K562 (cell line): ENCODE measurements around the gene KCNG3. TPM values are rescaled to one million over a fixed set of nuclear protein-coding genes. Genes with fewer than 3 reads are reported as not detected.
A peak's percentile ranks its signal among the peaks of the same experiment; 100 is the strongest.

Source experiments
- ATAC-seq: fragments of 200-7000 bp; cut with Tn5 transposase; 3 replicates; pipeline ENCODE4 v1.9.1; 2020; ENCODE audit warnings: moderate library complexity
- BruUV-seq: library from RNA; stranded (reverse); fragments of 400-500 nt; replicated peaks from 2 replicates; lab custom pipeline; 2021; lab: Mats Ljungman, UMichigan
- CTCF ChIA-PET: fragments of 300-600 bp; formaldehyde crosslinking; extraction: SDS; loops from one replicate; lab custom pipeline; 2021; ENCODE audit warnings: low intra/inter-chr PET ratio; lab: Yijun Ruan, JAX
- POLR2A ChIA-PET: fragments of 300-600, 350-650 bp; sonication (Branson Sonifier 250); formaldehyde crosslinking; extraction: SDS; loops from one replicate; lab custom pipeline; 2021; ENCODE audit warnings: antibody characterized with exemption, inconsistent platforms; lab: Yijun Ruan, JAX
- DNase-seq, 4 experiments: peaks; one replicate each; pipeline versions ENCODE4 v3.0.0 to v3.0.0-alpha.2; 2011 to 2018; ENCODE audit warnings: low spot score in 3 of 4, mixed read lengths in 3 of 4; ENCODE audit errors: extremely low read depth in 1 of 4
- FAIRE-seq: peaks from 2 replicates; lab custom pipeline; 2011; peaks lifted over from hg19 to GRCh38; lab: Jason Lieb, UNC
- H2AFZ ChIP-seq: 2 replicates; pipeline ENCODE4 v1.6.0; 2011; ENCODE audit warnings: low read depth, low read length, control low read depth, inconsistent platforms
- H3K27ac ChIP-seq: fragments of 200-600 bp; 3 replicates; pipeline ENCODE4 v1.8.0; 2011; ENCODE audit warnings: low read depth, mild to moderate bottlenecking, control low read depth, inconsistent platforms, low read length, moderate library complexity, mixed read lengths; ENCODE audit errors: extremely low read depth
- H3K27me3 ChIP-seq, 2 experiments: fragments of 300-600 bp in 1 of 2; 2 replicates in 1 of 2; 3 replicates in 1 of 2; pipeline versions ENCODE4 v1.6.0 to v1.8.0; 2011; ENCODE audit warnings: inconsistent platforms in 2 of 2, low read length in 2 of 2, mild to moderate bottlenecking in 1 of 2, mixed read lengths in 1 of 2, moderate library complexity in 1 of 2; ENCODE audit not compliant: control insufficient read depth in 2 of 2, insufficient read depth in 2 of 2
- H3K36me3 ChIP-seq: fragments of 300-600 bp; 3 replicates; pipeline ENCODE4 v1.8.0; 2011; ENCODE audit warnings: mild to moderate bottlenecking, low read length, inconsistent platforms; ENCODE audit not compliant: control insufficient read depth, insufficient read depth
- H3K4me1 ChIP-seq, 2 experiments: fragments of 200-600 bp in 1 of 2; replicated peaks in 1 of 2; 2 replicates in 1 of 2; 3 replicates in 1 of 2; pipeline versions ENCODE4 v1.5.1 to v1.8.0; 2011; ENCODE audit warnings: inconsistent platforms in 2 of 2, low read length in 2 of 2, mild to moderate bottlenecking in 1 of 2, mixed read lengths in 1 of 2, moderate library complexity in 1 of 2; ENCODE audit not compliant: control insufficient read depth in 2 of 2, insufficient read depth in 2 of 2
- H3K4me2 ChIP-seq: 2 replicates; pipeline ENCODE4 v1.6.1; 2011; ENCODE audit warnings: low read length, control low read depth, inconsistent platforms, mixed read lengths; ENCODE audit not compliant: insufficient read depth
- H3K4me3 ChIP-seq: fragments of 200-600 bp; sonication (generic), shearing (Covaris generic); 2 replicates; pipeline ENCODE4 v1.5.1; 2016; ENCODE audit warnings: control low read depth, inconsistent platforms
- H3K79me2 ChIP-seq: fragments of 200-600 bp; 3 replicates; pipeline ENCODE4 v1.8.0; 2011; ENCODE audit warnings: low read length, inconsistent platforms; ENCODE audit not compliant: control insufficient read depth, insufficient read depth
- H3K9ac ChIP-seq, 2 experiments: 2 replicates each; pipeline versions ENCODE4 v1.6.0 to v1.6.1; 2011; ENCODE audit warnings: low read depth in 2 of 2, low read length in 2 of 2, control low read depth in 1 of 2, inconsistent platforms in 1 of 2, mild to moderate bottlenecking in 1 of 2, mixed read lengths in 1 of 2; ENCODE audit not compliant: insufficient read depth in 1 of 2
- H3K9me1 ChIP-seq: one replicate; pipeline ENCODE4 v1.6.0; 2011; ENCODE audit warnings: inconsistent platforms, mild to moderate bottlenecking, low read length, moderate library complexity; ENCODE audit not compliant: control insufficient read depth, insufficient read depth
- H3K9me3 ChIP-seq: replicated peaks from 2 replicates; pipeline ENCODE4 v1.5.1; 2011; ENCODE audit warnings: low read depth, low read length, inconsistent platforms; ENCODE audit not compliant: control insufficient read depth, insufficient read depth
- H4K20me1 ChIP-seq: replicated peaks from 2 replicates; pipeline ENCODE4 v1.6.1; 2011; ENCODE audit warnings: low read length, inconsistent platforms, mixed read lengths; ENCODE audit not compliant: control insufficient read depth, insufficient read depth
- NELFE ChIP-seq: IDR thresholded peaks from 2 replicates; pipeline ENCODE4 v1.6.1; 2011; ENCODE audit warnings: mild to moderate bottlenecking; ENCODE audit not compliant: insufficient read depth, insufficient read length
- PHF20 ChIP-seq: fragments of 450-650 bp; IDR thresholded peaks from 2 replicates; pipeline ENCODE4 v1.6.1; 2018; ENCODE audit not compliant: partially characterized antibody
- PPARD ChIP-seq: fragments of 250-450 bp; sonication (Bioruptor Pico); IDR thresholded peaks from 2 replicates; pipeline ENCODE4 v1.8.0; 2022; ENCODE audit warnings: inconsistent platforms, mild to moderate bottlenecking, moderate library complexity
- PTRF ChIP-seq: fragments of 450-650 bp; IDR thresholded peaks from 2 replicates; pipeline ENCODE4 v1.6.1; 2016; ENCODE audit warnings: mild to moderate bottlenecking, missing genetic modification characterization, missing compliant biosample characterization
- RFX5 ChIP-seq: IDR thresholded peaks from 2 replicates; pipeline ENCODE4 v1.6.1; 2011; ENCODE audit warnings: low read depth, mild to moderate bottlenecking, improper control_type of control experiment, low read length
- SPI1 ChIP-seq: IDR thresholded peaks from 2 replicates; pipeline ENCODE4 v1.6.1; 2011; ENCODE audit warnings: low read depth, low read length, control low read depth, borderline replicate concordance
- ZFP1 ChIP-seq: fragments of 450-650 bp; formaldehyde crosslinking; IDR thresholded peaks from 2 replicates; pipeline ENCODE4 v1.4.0; 2020; ENCODE audit warnings: mild to moderate bottlenecking, mixed read lengths
- ZFP30 ChIP-seq: fragments of 250-450 bp; sonication (Bioruptor Pico); IDR thresholded peaks from 2 replicates; pipeline ENCODE4 v1.8.0; 2022; ENCODE audit warnings: moderate library complexity, mild to moderate bottlenecking, inconsistent platforms, borderline replicate concordance
- ZKSCAN3 ChIP-seq: fragments of 250-450 bp; sonication (Bioruptor Pico); IDR thresholded peaks from 2 replicates; pipeline ENCODE4 v1.4.0; 2020
- ZNF766 ChIP-seq: fragments of 200-800 bp; sonication (Bioruptor generic); conservative IDR thresholded peaks from 2 replicates; pipeline ENCODE4 v1.6.1; 2016; ENCODE audit warnings: missing genetic modification characterization, missing compliant biosample characterization
- WGBS: fragments of 100-300 bp; shearing (Covaris generic); methylation state at CpG from one replicate; pipeline ENCODE4 v1.1.6; 2016; ENCODE audit warnings: low coverage, mixed read lengths; ENCODE audit not compliant: insufficient coverage; ENCODE audit errors: missing lambda C conversion rate; 5-methylcytosine and 5-hydroxymethylcytosine counted together
- in situ Hi-C: fragments of 300-500 bp; cut with MboI; formaldehyde crosslinking; loops from 4 replicates; pipeline ENCODE4 v1.15.0; 2018; ENCODE audit warnings: inconsistent platforms, mixed read lengths
- intact Hi-C: fragments of 100-400 bp; cut with micrococcal nuclease; formaldehyde crosslinking; loops from 2 replicates; pipeline ENCODE4 v1.14.2; 2022
- polyA plus RNA-seq, 8 experiments: library from polyadenylated mRNA; depleted of rRNA in 4 of 8; stranded (reverse) in 5 of 8; unstranded in 3 of 8; fragments of >200 nt; fragmentation: Nextera tagmentation in 2 of 8; fragmentation: Illumina TruSeq in 1 of 8; extraction: Ambion mirVana in 2 of 8; extraction: Trizol in 1 of 8; gene quantifications; 2 replicates each; pipeline versions ENCODE4 v1.2.1 to v1.2.3, GENCODE V29; 2011 to 2014; ENCODE audit warnings: inconsistent platforms in 1 of 8, missing spikeins in 1 of 8
- total RNA-seq, 7 experiments: library from RNA; depleted of rRNA in 6 of 7; stranded (reverse); fragments of >200 nt in 6 of 7; fragmentation: Illumina TruSeq in 2 of 7; extraction: Trizol in 2 of 7; gene quantifications; 2 replicates each; pipeline versions ENCODE4 v1.2.1 to v1.2.3, GENCODE V29; 2011 to 2021; ENCODE audit warnings: low replicate concordance in 1 of 7
- TF ChIP-seq, protein P1 (sequence below), 2 experiments: IDR thresholded peaks; 2 replicates each; pipeline ENCODE4 v1.6.1; 2011; ENCODE audit warnings: borderline replicate concordance in 1 of 2, control low read depth in 1 of 2, low read depth in 1 of 2, low read length in 1 of 2, mild to moderate bottlenecking in 1 of 2, mixed read lengths in 1 of 2, moderate library complexity in 1 of 2; ENCODE audit not compliant: insufficient read depth in 1 of 2, insufficient read length in 1 of 2, poor library complexity in 1 of 2, severe bottlenecking in 1 of 2; ENCODE audit errors: extremely low read depth in 1 of 2
- TF ChIP-seq, protein P2 (sequence below), 2 experiments: fragments of 450-650 bp in 1 of 2; IDR thresholded peaks; 2 replicates each; pipeline ENCODE4 v1.6.1; 2011 to 2017; ENCODE audit warnings: low read depth in 2 of 2, antibody characterized with exemption in 1 of 2, borderline replicate concordance in 1 of 2, low read length in 1 of 2, mild to moderate bottlenecking in 1 of 2, mixed read lengths in 1 of 2; ENCODE audit not compliant: control insufficient read depth in 1 of 2
- TF ChIP-seq, protein P3 (sequence below): fragments of 250-450 bp; sonication (Bioruptor Pico); IDR thresholded peaks from 2 replicates; pipeline ENCODE4 v1.5.0; 2021

KCNG3 gene
- total and polyA plus RNA-seq, 9 of the 15 experiments (the other 6 are each of a cell fraction or from before 2014, with no cell fraction given) = not detected

DNA sequence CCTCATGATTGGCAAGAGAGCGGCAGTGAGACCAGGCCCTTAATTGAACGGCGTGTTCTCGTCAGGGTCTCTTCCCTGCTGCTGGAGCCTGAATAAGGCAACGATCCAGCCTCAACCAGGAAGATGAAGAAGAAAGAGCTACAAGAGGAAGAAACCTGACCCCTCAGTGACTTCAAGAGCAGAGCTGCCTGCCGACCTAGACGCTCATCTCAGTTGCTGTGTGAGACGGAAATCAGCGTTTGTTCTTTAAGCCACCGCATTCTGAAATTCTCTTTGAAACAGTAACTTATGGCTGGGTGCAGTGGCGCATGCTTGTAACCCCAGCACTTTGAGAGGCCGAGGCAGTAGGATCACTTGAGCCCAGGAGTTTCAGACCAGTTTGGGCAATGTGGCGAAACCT is 29.6 kb upstream of the KCNG3 start:
- POLR2A ChIA-PET = no interaction called here
- no TSS peak for BruUV-seq
- Histone ChIP-seq H3K79me2 (no peaks in the 10 kb centered on the region), H3K36me3 (no peaks in the 10 kb centered on the region), H2AFZ (peak overlapping the region; percentile 5; the same call in 1 of the 2 replicates), H3K27me3 (peaks cover 9 to 11% of the 10 kb centered on the region in 2 experiments; a peak in 3 of 5 replicates), H4K20me1 (no peaks in the 10 kb centered on the region)
- in situ Hi-C loops (loop anchor here (25.0 kb wide), 1 partner anchor 264 kb away; the partner anchor contains the start of gene HAAO), intact Hi-C loops (no loop called here)
- no peak for DNase-seq
- peak; percentile 29 for FAIRE-seq
- TF ChIP-seq ZFP1 (CRISPR knock-in tag) (no peak), PPARD (CRISPR knock-in tag) (no peak), ZKSCAN3 (CRISPR knock-in tag) (no peak), PHF20 (no peak), ZFP30 (no peak), ZNF766 (no peak), RFX5 (no peak), NELFE (no peak), PTRF (no peak), SPI1 (no peak)
- TF ChIP-seq, protein P1, sequence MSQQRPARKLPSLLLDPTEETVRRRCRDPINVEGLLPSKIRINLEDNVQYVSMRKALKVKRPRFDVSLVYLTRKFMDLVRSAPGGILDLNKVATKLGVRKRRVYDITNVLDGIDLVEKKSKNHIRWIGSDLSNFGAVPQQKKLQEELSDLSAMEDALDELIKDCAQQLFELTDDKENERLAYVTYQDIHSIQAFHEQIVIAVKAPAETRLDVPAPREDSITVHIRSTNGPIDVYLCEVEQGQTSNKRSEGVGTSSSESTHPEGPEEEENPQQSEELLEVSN (IDR thresholded peaks at IDR 0.05; ENCODE audit: borderline replicate concordance in 1 of 2, extremely low read depth in 1 of 2, insufficient read depth in 1 of 2, insufficient read length in 1 of 2, low read depth in 1 of 2, low read length in 1 of 2, poor library complexity in 1 of 2, severe bottlenecking in 1 of 2) = no peak
- TF ChIP-seq, protein P2, sequence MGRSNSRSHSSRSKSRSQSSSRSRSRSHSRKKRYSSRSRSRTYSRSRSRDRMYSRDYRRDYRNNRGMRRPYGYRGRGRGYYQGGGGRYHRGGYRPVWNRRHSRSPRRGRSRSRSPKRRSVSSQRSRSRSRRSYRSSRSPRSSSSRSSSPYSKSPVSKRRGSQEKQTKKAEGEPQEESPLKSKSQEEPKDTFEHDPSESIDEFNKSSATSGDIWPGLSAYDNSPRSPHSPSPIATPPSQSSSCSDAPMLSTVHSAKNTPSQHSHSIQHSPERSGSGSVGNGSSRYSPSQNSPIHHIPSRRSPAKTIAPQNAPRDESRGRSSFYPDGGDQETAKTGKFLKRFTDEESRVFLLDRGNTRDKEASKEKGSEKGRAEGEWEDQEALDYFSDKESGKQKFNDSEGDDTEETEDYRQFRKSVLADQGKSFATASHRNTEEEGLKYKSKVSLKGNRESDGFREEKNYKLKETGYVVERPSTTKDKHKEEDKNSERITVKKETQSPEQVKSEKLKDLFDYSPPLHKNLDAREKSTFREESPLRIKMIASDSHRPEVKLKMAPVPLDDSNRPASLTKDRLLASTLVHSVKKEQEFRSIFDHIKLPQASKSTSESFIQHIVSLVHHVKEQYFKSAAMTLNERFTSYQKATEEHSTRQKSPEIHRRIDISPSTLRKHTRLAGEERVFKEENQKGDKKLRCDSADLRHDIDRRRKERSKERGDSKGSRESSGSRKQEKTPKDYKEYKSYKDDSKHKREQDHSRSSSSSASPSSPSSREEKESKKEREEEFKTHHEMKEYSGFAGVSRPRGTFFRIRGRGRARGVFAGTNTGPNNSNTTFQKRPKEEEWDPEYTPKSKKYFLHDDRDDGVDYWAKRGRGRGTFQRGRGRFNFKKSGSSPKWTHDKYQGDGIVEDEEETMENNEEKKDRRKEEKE (IDR thresholded peaks at IDR 0.05; ENCODE audit: borderline replicate concordance in 1 of 2, control insufficient read depth in 1 of 2, low read depth in 2 of 2, low read length in 1 of 2) = no peak
- TF ChIP-seq, protein P3, sequence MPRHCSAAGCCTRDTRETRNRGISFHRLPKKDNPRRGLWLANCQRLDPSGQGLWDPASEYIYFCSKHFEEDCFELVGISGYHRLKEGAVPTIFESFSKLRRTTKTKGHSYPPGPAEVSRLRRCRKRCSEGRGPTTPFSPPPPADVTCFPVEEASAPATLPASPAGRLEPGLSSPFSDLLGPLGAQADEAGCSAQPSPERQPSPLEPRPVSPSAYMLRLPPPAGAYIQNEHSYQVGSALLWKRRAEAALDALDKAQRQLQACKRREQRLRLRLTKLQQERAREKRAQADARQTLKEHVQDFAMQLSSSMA = no peak
- TF ChIP-seq, all 486 proteins: peak for 0
- no peak overlapping the region for H3K4me3 ChIP-seq
- no peak overlapping the region for H3K4me2 ChIP-seq
- 15% methylated on average over 13 of the region's 13 CpGs for WGBS
- no peaks in the 10 kb centered on the region for H3K4me1 ChIP-seq
- no peak overlapping the region for H3K9ac ChIP-seq
- H3K9me1 ChIP-seq = peaks cover 4% of the 10 kb centered on the region
- no peak overlapping the region for H3K27ac ChIP-seq
- ATAC-seq = no peak
- no peaks in the 10 kb centered on the region for H3K9me3 ChIP-seq
- CTCF ChIA-PET = no interaction called here
